K562 (cell line): ENCODE data around the gene FHDC1.
A peak's percentile ranks its signal among the peaks of the same experiment; 100 is the strongest.

ENCODE experiments used
- DNMT1 ChIP-seq: fragments of 450-650 bp; IDR thresholded peaks from 2 replicates; pipeline ENCODE4 v1.6.1; 2016; ENCODE audit warnings: antibody characterized with exemption, mild to moderate bottlenecking
- GABPA ChIP-seq: fragments of 200-800 bp; sonication (Bioruptor generic); conservative IDR thresholded peaks from 2 replicates; pipeline ENCODE4 v1.6.1; 2016; ENCODE audit warnings: low read depth, missing genetic modification characterization, missing compliant biosample characterization
- NR2F6 ChIP-seq: fragments of 450-650 bp; formaldehyde crosslinking; IDR thresholded peaks from 2 replicates; pipeline ENCODE4 v1.4.0; 2020; ENCODE audit warnings: mild to moderate bottlenecking
- POLR2A ChIP-seq: fragments of 450-650 bp; conservative IDR thresholded peaks from 2 replicates; pipeline ENCODE4 v1.6.1; 2016
- POLR2AphosphoS5 ChIP-seq: IDR thresholded peaks from 2 replicates; pipeline ENCODE4 v1.6.1; 2011; ENCODE audit warnings: mild to moderate bottlenecking, low read depth, low read length, moderate library complexity; ENCODE audit not compliant: control insufficient read depth, insufficient read depth
- SETDB1 ChIP-seq: IDR thresholded peaks from one replicate; pipeline ENCODE4 v1.6.1; 2012; ENCODE audit warnings: low read length, control low read depth, inconsistent platforms
- TF ChIP-seq, protein P1 (sequence below), 2 experiments: fragments of 450-650 bp; formaldehyde crosslinking in 1 of 2; IDR thresholded peaks; 2 replicates each; pipeline versions ENCODE4 v1.4.0 to v1.6.1; 2014 to 2020; ENCODE audit warnings: mild to moderate bottlenecking in 2 of 2, borderline replicate concordance in 1 of 2, low read depth in 1 of 2
- TF ChIP-seq, protein P2 (sequence below): fragments of 250-450 bp; sonication (Bioruptor Pico); IDR thresholded peaks from 2 replicates; pipeline ENCODE4 v1.8.0; 2021; ENCODE audit warnings: mild to moderate bottlenecking, moderate library complexity
- TF ChIP-seq, protein P3 (sequence below), 3 experiments: IDR thresholded peaks in 2 of 3; conservative IDR thresholded peaks in 1 of 3; 2 replicates each; pipeline ENCODE4 v1.5.1; 2011 to 2012; ENCODE audit warnings: low read length in 3 of 3, mild to moderate bottlenecking in 3 of 3, control low read depth in 2 of 3, improper control_type of control experiment in 1 of 3, inconsistent platforms in 1 of 3, low read depth in 1 of 3, mixed read lengths in 1 of 3, moderate library complexity in 1 of 3; ENCODE audit not compliant: insufficient read depth in 2 of 3
- TF ChIP-seq, protein P4 (sequence below), 2 experiments: fragments of 450-650 bp in 1 of 2; sonication (generic) in 1 of 2; formaldehyde crosslinking; conservative IDR thresholded peaks; 2 replicates each; pipeline versions ENCODE4 v1.4.0 to v1.8.1; 2020 to 2022; ENCODE audit warnings: mild to moderate bottlenecking in 1 of 2, missing genetic modification reagents in 1 of 2

DNA sequence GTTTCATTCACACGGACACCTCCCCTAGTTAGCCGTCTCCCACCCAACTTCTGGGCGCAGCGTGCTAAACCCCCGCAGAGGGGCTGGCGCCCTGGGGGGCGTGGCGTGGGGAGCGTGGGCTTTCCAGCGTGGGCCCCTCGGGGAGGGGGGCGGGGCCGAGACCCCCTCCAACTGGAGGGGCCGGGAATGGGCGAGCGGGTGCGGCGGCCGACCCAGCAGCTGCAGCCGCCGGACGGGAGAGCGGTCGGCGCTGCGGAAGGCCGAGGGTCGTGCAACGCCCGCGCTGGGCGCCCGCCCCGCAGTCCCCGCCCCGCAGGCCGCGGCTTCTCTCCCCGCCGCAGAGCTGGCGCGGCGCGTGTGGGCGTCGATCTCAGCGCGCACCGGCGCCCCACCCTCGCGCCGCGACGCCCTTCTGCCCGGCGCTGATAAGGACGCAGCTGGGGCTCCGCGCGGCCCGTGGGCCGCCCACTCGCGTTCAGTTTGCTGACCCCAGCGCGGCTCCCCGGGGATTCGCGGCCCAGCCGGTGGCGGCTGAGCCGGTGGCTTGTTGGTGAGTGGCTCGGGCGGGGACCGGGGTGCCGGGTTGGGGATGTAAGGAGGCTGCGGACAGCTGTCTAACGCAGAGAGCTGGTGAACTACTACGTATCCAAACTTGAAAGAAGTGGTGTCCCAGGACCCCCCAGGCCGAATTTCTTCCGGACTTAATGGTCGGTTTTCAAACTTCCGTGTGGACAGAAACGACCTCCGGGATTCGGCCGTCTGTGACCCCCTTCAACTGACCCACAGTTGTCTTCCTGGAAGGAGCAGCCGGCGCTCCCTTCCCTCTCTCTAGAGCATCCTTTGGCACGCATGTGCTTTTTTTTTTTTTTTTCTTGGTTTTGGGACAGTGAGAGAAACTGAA, 1.5 kb downstream of the FHDC1 start:
- TF ChIP-seq, protein P1, sequence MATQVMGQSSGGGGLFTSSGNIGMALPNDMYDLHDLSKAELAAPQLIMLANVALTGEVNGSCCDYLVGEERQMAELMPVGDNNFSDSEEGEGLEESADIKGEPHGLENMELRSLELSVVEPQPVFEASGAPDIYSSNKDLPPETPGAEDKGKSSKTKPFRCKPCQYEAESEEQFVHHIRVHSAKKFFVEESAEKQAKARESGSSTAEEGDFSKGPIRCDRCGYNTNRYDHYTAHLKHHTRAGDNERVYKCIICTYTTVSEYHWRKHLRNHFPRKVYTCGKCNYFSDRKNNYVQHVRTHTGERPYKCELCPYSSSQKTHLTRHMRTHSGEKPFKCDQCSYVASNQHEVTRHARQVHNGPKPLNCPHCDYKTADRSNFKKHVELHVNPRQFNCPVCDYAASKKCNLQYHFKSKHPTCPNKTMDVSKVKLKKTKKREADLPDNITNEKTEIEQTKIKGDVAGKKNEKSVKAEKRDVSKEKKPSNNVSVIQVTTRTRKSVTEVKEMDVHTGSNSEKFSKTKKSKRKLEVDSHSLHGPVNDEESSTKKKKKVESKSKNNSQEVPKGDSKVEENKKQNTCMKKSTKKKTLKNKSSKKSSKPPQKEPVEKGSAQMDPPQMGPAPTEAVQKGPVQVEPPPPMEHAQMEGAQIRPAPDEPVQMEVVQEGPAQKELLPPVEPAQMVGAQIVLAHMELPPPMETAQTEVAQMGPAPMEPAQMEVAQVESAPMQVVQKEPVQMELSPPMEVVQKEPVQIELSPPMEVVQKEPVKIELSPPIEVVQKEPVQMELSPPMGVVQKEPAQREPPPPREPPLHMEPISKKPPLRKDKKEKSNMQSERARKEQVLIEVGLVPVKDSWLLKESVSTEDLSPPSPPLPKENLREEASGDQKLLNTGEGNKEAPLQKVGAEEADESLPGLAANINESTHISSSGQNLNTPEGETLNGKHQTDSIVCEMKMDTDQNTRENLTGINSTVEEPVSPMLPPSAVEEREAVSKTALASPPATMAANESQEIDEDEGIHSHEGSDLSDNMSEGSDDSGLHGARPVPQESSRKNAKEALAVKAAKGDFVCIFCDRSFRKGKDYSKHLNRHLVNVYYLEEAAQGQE (IDR thresholded peaks at IDR 0.05; ENCODE audit: borderline replicate concordance): no peak
- TF ChIP-seq, protein P1 (CRISPR knock-in tag; IDR thresholded peaks at IDR 0.05; ENCODE audit: low read depth): no peak
- TF ChIP-seq, protein P2, sequence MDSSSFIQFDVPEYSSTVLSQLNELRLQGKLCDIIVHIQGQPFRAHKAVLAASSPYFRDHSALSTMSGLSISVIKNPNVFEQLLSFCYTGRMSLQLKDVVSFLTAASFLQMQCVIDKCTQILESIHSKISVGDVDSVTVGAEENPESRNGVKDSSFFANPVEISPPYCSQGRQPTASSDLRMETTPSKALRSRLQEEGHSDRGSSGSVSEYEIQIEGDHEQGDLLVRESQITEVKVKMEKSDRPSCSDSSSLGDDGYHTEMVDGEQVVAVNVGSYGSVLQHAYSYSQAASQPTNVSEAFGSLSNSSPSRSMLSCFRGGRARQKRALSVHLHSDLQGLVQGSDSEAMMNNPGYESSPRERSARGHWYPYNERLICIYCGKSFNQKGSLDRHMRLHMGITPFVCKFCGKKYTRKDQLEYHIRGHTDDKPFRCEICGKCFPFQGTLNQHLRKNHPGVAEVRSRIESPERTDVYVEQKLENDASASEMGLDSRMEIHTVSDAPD (CRISPR knock-in tag): no peak
- TF ChIP-seq, protein P3, sequence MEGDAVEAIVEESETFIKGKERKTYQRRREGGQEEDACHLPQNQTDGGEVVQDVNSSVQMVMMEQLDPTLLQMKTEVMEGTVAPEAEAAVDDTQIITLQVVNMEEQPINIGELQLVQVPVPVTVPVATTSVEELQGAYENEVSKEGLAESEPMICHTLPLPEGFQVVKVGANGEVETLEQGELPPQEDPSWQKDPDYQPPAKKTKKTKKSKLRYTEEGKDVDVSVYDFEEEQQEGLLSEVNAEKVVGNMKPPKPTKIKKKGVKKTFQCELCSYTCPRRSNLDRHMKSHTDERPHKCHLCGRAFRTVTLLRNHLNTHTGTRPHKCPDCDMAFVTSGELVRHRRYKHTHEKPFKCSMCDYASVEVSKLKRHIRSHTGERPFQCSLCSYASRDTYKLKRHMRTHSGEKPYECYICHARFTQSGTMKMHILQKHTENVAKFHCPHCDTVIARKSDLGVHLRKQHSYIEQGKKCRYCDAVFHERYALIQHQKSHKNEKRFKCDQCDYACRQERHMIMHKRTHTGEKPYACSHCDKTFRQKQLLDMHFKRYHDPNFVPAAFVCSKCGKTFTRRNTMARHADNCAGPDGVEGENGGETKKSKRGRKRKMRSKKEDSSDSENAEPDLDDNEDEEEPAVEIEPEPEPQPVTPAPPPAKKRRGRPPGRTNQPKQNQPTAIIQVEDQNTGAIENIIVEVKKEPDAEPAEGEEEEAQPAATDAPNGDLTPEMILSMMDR (IDR thresholded peaks at IDR 0.05 in 2 of 3, conservative IDR thresholded peaks at IDR 0.05 in 1 of 3; ENCODE audit: insufficient read depth in 2 of 3, low read depth in 1 of 3, low read length in 3 of 3): no peak
- no peak for TF ChIP-seq DNMT1
- TF ChIP-seq, protein P4, sequence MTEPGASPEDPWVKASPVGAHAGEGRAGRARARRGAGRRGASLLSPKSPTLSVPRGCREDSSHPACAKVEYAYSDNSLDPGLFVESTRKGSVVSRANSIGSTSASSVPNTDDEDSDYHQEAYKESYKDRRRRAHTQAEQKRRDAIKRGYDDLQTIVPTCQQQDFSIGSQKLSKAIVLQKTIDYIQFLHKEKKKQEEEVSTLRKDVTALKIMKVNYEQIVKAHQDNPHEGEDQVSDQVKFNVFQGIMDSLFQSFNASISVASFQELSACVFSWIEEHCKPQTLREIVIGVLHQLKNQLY (CRISPR knock-in tag; conservative IDR thresholded peaks at IDR 0.05): no peak
- no peak for TF ChIP-seq SETDB1
- no peak for TF ChIP-seq NR2F6 (CRISPR knock-in tag)
- no peak for TF ChIP-seq POLR2A
- no peak for TF ChIP-seq GABPA (tag)
- TF ChIP-seq POLR2AphosphoS5: peak; percentile 80; the same call in 1 of the 2 replicates
